H1 (cell line): ENCODE data around the gene SLC22A23. TPM values are rescaled to one million over a fixed set of nuclear protein-coding genes. Genes with fewer than 3 reads are reported as not detected.

Experiments
- CTCF ChIA-PET: fragments of 300-600 bp; sonication (Branson Sonifier 250); formaldehyde crosslinking; loops from one replicate; lab custom pipeline; 2021; ENCODE audit not compliant: partially characterized antibody; lab: Charles Lee
- POLR2A ChIA-PET: fragments of 300-600 bp; sonication (Branson Sonifier 250); formaldehyde crosslinking; loops from one replicate; lab custom pipeline; 2021; ENCODE audit warnings: inconsistent platforms; ENCODE audit not compliant: partially characterized antibody; lab: Charles Lee
- DNase-seq, 2 experiments: peaks; one replicate each; pipeline versions ENCODE4 v3.0.0 to v3.0.0-alpha.2; 2010 to 2022; ENCODE audit warnings: low spot score in 2 of 2, low read depth in 1 of 2, mixed read lengths in 1 of 2
- FAIRE-seq: peaks from 2 replicates; lab custom pipeline; 2011; peaks lifted over from hg19 to GRCh38; lab: Jason Lieb, UNC
- H2AFZ ChIP-seq: 2 replicates; pipeline ENCODE4 v1.8.1; 2012; ENCODE audit warnings: low read length, inconsistent platforms
- H2AK5ac ChIP-seq: 2 replicates; pipeline ENCODE4 v1.6.1; 2013; ENCODE audit warnings: low read depth, low read length
- H2BK120ac ChIP-seq: replicated peaks from 2 replicates; pipeline ENCODE3; 2013; ENCODE audit warnings: low read depth, low read length, inconsistent platforms
- H2BK12ac ChIP-seq: 2 replicates; pipeline ENCODE4 v1.6.1; 2013; ENCODE audit warnings: low read depth, low read length
- H2BK15ac ChIP-seq: 2 replicates; pipeline ENCODE4 v1.6.1; 2013; ENCODE audit warnings: low read length
- H2BK20ac ChIP-seq: 2 replicates; pipeline ENCODE4 v1.6.1; 2013; ENCODE audit warnings: low read length
- H2BK5ac ChIP-seq: 2 replicates; pipeline ENCODE4 v1.6.1; 2013; ENCODE audit warnings: low read depth, low read length
- H3K14ac ChIP-seq: 2 replicates; pipeline ENCODE4 v1.6.1; 2013; ENCODE audit warnings: inconsistent platforms; ENCODE audit not compliant: insufficient read length
- H3K18ac ChIP-seq: 2 replicates; pipeline ENCODE4 v1.6.1; 2013; ENCODE audit warnings: low read length; ENCODE audit errors: extremely low read depth
- H3K23ac ChIP-seq: 2 replicates; pipeline ENCODE4 v1.6.1; 2013; ENCODE audit warnings: inconsistent platforms; ENCODE audit not compliant: insufficient read length
- H3K23me2 ChIP-seq: 2 replicates; pipeline ENCODE4 v1.6.1; 2013; ENCODE audit warnings: low read depth, low read length
- H3K27ac ChIP-seq: 2 replicates; pipeline ENCODE4 v1.6.1; 2011; ENCODE audit warnings: low read depth, low read length, inconsistent platforms
- H3K27me3 ChIP-seq, 4 experiments: replicated peaks in 1 of 4; 1 replicate in 1 of 4; 2 replicates in 3 of 4; pipeline versions ENCODE4 v1.6.1 to v1.8.1; 2011 to 2013; ENCODE audit warnings: low read length in 3 of 4, mild to moderate bottlenecking in 3 of 4, inconsistent platforms in 2 of 4, mixed read lengths in 2 of 4, moderate library complexity in 1 of 4; ENCODE audit not compliant: control insufficient read depth in 3 of 4, insufficient read depth in 3 of 4; ENCODE audit errors: extremely low read depth in 1 of 4
- H3K36me3 ChIP-seq, 4 experiments: 2 replicates each; pipeline versions ENCODE4 v1.6.1 to v1.8.1; 2011 to 2013; ENCODE audit warnings: mild to moderate bottlenecking in 4 of 4, low read length in 3 of 4, moderate library complexity in 2 of 4, control low read depth in 1 of 4, inconsistent platforms in 1 of 4; ENCODE audit not compliant: insufficient read depth in 4 of 4, control insufficient read depth in 2 of 4
- H3K4ac ChIP-seq: replicated peaks from 2 replicates; pipeline ENCODE3; 2013; ENCODE audit warnings: low read length, low read depth, mixed read lengths, inconsistent platforms; ENCODE audit not compliant: insufficient read length
- H3K4me1 ChIP-seq, 4 experiments: replicated peaks in 1 of 4; 1 replicate in 1 of 4; 2 replicates in 3 of 4; pipeline versions ENCODE4 v1.6.1 to v1.8.1; 2011 to 2013; ENCODE audit warnings: low read length in 3 of 4, inconsistent platforms in 2 of 4, mixed read lengths in 1 of 4; ENCODE audit not compliant: insufficient read depth in 4 of 4, control insufficient read depth in 3 of 4
- H3K4me2 ChIP-seq, 2 experiments: 2 replicates each; pipeline versions ENCODE4 v1.6.1 to v1.8.1; 2011 to 2013; ENCODE audit warnings: low read depth in 2 of 2, low read length in 2 of 2, control low read depth in 1 of 2, inconsistent platforms in 1 of 2, mild to moderate bottlenecking in 1 of 2; ENCODE audit not compliant: insufficient read depth in 1 of 2
- H3K4me3 ChIP-seq, 4 experiments: fragments of 200-600, 300-600 bp in 1 of 4; sonication (generic), shearing (Covaris generic), sonication (Bioruptor Twin) in 1 of 4; 2 replicates each; pipeline versions ENCODE4 v1.5.1 to v1.8.1; 2011 to 2016; ENCODE audit warnings: low read length in 4 of 4, low read depth in 3 of 4, control low read depth in 2 of 4, inconsistent platforms in 2 of 4, mild to moderate bottlenecking in 2 of 4, mixed read lengths in 1 of 4, moderate library complexity in 1 of 4; ENCODE audit not compliant: insufficient read depth in 2 of 4; ENCODE audit errors: extremely low read depth in 1 of 4
- H3K56ac ChIP-seq: replicated peaks from 2 replicates; pipeline ENCODE3; 2013; ENCODE audit warnings: low read depth, mild to moderate bottlenecking, mixed read lengths, low read length, inconsistent platforms; ENCODE audit not compliant: insufficient read length
- H3K79me1 ChIP-seq: 2 replicates; pipeline ENCODE4 v1.6.1; 2013; ENCODE audit warnings: low read depth, low read length, control low read depth
- H3K79me2 ChIP-seq, 2 experiments: 2 replicates each; pipeline versions ENCODE4 v1.6.1 to v1.8.1; 2012 to 2013; ENCODE audit warnings: low read length in 2 of 2, mild to moderate bottlenecking in 2 of 2, inconsistent platforms in 1 of 2; ENCODE audit not compliant: insufficient read depth in 2 of 2, control insufficient read depth in 1 of 2
- H3K9ac ChIP-seq, 4 experiments: replicated peaks in 1 of 4; 1 replicate in 1 of 4; 2 replicates in 3 of 4; pipeline versions ENCODE4 v1.6.1 to v1.8.1; 2011 to 2013; ENCODE audit warnings: low read depth in 3 of 4, low read length in 3 of 4, control low read depth in 2 of 4, mild to moderate bottlenecking in 2 of 4, moderate library complexity in 2 of 4, inconsistent platforms in 1 of 4; ENCODE audit errors: extremely low read depth in 1 of 4
- H3K9me3 ChIP-seq, 2 experiments: 2 replicates each; pipeline versions ENCODE4 v1.6.1 to v1.8.1; 2012 to 2013; ENCODE audit warnings: mild to moderate bottlenecking in 2 of 2, moderate library complexity in 2 of 2, control low read depth in 1 of 2, inconsistent platforms in 1 of 2, low read depth in 1 of 2, low read length in 1 of 2, mixed read lengths in 1 of 2; ENCODE audit not compliant: insufficient read depth in 2 of 2
- H4K20me1 ChIP-seq, 2 experiments: replicated peaks in 1 of 2; 2 replicates each; pipeline versions ENCODE3 to v1.8.1; 2011 to 2013; ENCODE audit warnings: inconsistent platforms in 2 of 2, low read length in 2 of 2, mild to moderate bottlenecking in 1 of 2; ENCODE audit not compliant: insufficient read depth in 2 of 2, control insufficient read depth in 1 of 2
- H4K5ac ChIP-seq: 2 replicates; pipeline ENCODE4 v1.6.1; 2013; ENCODE audit warnings: low read length, low read depth, mixed read lengths, inconsistent platforms; ENCODE audit not compliant: insufficient read length
- H4K8ac ChIP-seq: 2 replicates; pipeline ENCODE4 v1.8.0; 2013; ENCODE audit warnings: mild to moderate bottlenecking, moderate library complexity, low read length, inconsistent platforms; ENCODE audit not compliant: insufficient read depth; ENCODE audit errors: extremely low read depth
- H4K91ac ChIP-seq: replicated peaks from 2 replicates; pipeline ENCODE3; 2013; ENCODE audit warnings: low read length, mixed read lengths, inconsistent platforms; ENCODE audit not compliant: insufficient read length
- EZH2 ChIP-seq: fragments of 200-600 bp; sonication (generic); IDR thresholded peaks from 2 replicates; pipeline ENCODE4 v1.7.1; 2012; ENCODE audit warnings: low read depth, mild to moderate bottlenecking, moderate library complexity, low read length, inconsistent platforms; ENCODE audit not compliant: severe bottlenecking
- HDAC6 ChIP-seq: IDR thresholded peaks from one replicate; pipeline ENCODE4 v1.7.1; 2012; ENCODE audit warnings: low read depth, mild to moderate bottlenecking, inconsistent platforms, low read length, moderate library complexity
- MAFK ChIP-seq: IDR thresholded peaks from 2 replicates; pipeline ENCODE4 v1.6.1; 2012; ENCODE audit warnings: low read depth, mild to moderate bottlenecking, improper control_type of control experiment, low read length
- NRF1 ChIP-seq: IDR thresholded peaks from 2 replicates; pipeline ENCODE4 v1.6.1; 2011; ENCODE audit warnings: mild to moderate bottlenecking, low read depth, low read length, improper control_type of control experiment
- POLR2A ChIP-seq, 2 experiments: IDR thresholded peaks; 1 replicate in 1 of 2; 2 replicates in 1 of 2; pipeline ENCODE4 v1.6.1; 2011; ENCODE audit warnings: low read depth in 2 of 2, low read length in 2 of 2, mild to moderate bottlenecking in 2 of 2; ENCODE audit errors: control extremely low read depth in 1 of 2
- POLR2AphosphoS5 ChIP-seq: IDR thresholded peaks from 2 replicates; pipeline ENCODE4 v1.6.1; 2011; ENCODE audit warnings: low read depth, low read length
- RAD21 ChIP-seq, 2 experiments: IDR thresholded peaks in 1 of 2; conservative IDR thresholded peaks in 1 of 2; 2 replicates each; pipeline ENCODE4 v1.6.1; 2011; ENCODE audit warnings: low read depth in 2 of 2, low read length in 2 of 2, improper control_type of control experiment in 1 of 2, inconsistent platforms in 1 of 2, mild to moderate bottlenecking in 1 of 2, moderate library complexity in 1 of 2
- WGBS, 2 experiments: shearing (Covaris generic) in 1 of 2; methylation state at CpG; one replicate each; pipeline versions ENCODE4 v1.1.6 to v1.1.7; 2013 to 2015; ENCODE audit warnings: low lambda C conversion rate in 2 of 2, mixed read lengths in 2 of 2, inconsistent platforms in 1 of 2, low coverage in 1 of 2, missing lambda C conversion rate in 1 of 2; ENCODE audit not compliant: insufficient replicate concordance in 2 of 2, insufficient coverage in 1 of 2, insufficient read length in 1 of 2; ENCODE audit errors: extremely low coverage in 1 of 2, missing lambda C conversion rate in 1 of 2; 5-methylcytosine and 5-hydroxymethylcytosine counted together
- polyA plus RNA-seq, 7 experiments: library from polyadenylated mRNA; depleted of rRNA in 3 of 7; stranded (reverse) in 5 of 7; unstranded in 2 of 7; fragments of >200 nt in 5 of 7; fragments of 200-250 nt in 2 of 7; gene quantifications; 1 replicate in 5 of 7; 2 replicates in 1 of 7; 4 replicates in 1 of 7; pipeline versions ENCODE4 v1.2.1 to v1.2.3, GENCODE V29; 2011 to 2013; ENCODE audit warnings: missing spikeins in 2 of 7, mixed read lengths in 2 of 7
- total RNA-seq: library from RNA; stranded (reverse); fragmentation: NEBNext Ultra II Directional; extraction: Animal tissue kit (Norgen Biotek cat#: 25700); gene quantifications from 2 replicates; pipeline ENCODE4 v1.2.1, GENCODE V29; 2021

SLC22A23 gene
- total and polyA plus RNA-seq, 2 of the 8 experiments (the other 6 are each of a cell fraction or from before 2014, with no cell fraction given) = 9.9 to 38.4 TPM

DNA sequence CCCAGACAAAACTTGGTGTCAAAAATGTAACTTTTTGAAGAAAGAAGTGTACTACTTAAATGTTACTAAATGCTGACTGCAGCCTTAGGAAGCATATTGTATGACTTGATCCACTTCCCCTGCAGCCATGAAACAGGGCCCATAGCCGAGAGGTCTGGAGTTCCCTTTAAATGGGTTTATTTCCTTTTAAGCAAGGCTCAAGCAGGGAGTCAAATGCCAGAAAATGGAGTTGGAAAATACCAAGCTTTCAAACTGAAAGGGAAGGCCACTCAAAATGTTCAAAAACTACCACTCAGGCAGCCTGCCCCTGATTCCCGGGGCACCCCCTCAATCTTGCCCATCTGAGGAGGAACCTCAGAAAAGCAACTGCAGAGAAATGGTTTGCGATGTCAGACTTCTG lies 43.3 kb downstream of the SLC22A23 start:
- Histone ChIP-seq H3K79me1 (no peaks in the 10 kb centered on the region; the same call in 1 of the 2 replicates), H3K56ac (no peak overlapping the region), H3K9me3 (peaks cover 0 to 6% of the 10 kb centered on the region in 2 experiments; a peak in 3 of 4 replicates), H2AFZ (no peak overlapping the region), H3K79me2 (peaks cover 0 to 21% of the 10 kb centered on the region in 2 experiments; a peak in 1 of 4 replicates), H3K4me3 (no peak overlapping the region), H2BK20ac (no peak overlapping the region), H4K8ac (no peak overlapping the region), H4K5ac (no peak overlapping the region), H3K9ac (no peak overlapping the region), H4K91ac (no peak overlapping the region), H4K20me1 (no peaks in the 10 kb centered on the region), H2BK15ac (no peak overlapping the region), H2BK5ac (no peak overlapping the region), H2AK5ac (no peak overlapping the region), H3K23me2 (no peaks in the 10 kb centered on the region), H3K18ac (no peak overlapping the region), H2BK120ac (no peak overlapping the region), H3K27ac (no peak overlapping the region), H3K23ac (no peak overlapping the region), H3K36me3 (peaks cover 0 to 7% (median 0%) of the 10 kb centered on the region in 4 experiments; a peak in 2 of 8 replicates), H3K14ac (no peak overlapping the region), H2BK12ac (no peak overlapping the region), H3K4me1 (peaks cover 6 to 35% (median 28%) of the 10 kb centered on the region in 4 experiments), H3K4ac (peak overlapping the region; percentile 22), H3K27me3 (no peaks in the 10 kb centered on the region), H3K4me2 (no peak overlapping the region)
- ChIA-PET CTCF (interaction anchor here (1.1 to 8.1 kb wide), 6 partner anchors 10 to 318 kb away, joined by 3 to 64 read pairs (median 11); partner anchors contain the start of gene SLC22A23), POLR2A (no interaction called here)
- no peak for FAIRE-seq
- no peak for DNase-seq
- TF ChIP-seq RAD21 (IDR thresholded peaks at IDR 0.05 in 1 of 2, conservative IDR thresholded peaks at IDR 0.05 in 1 of 2; ENCODE audit: low read depth in 2 of 2, low read length in 2 of 2) (no peak), MAFK (no peak), EZH2 (no peak), HDAC6 (no peak), POLR2A (IDR thresholded peaks at IDR 0.05; ENCODE audit: control extremely low read depth in 1 of 2, low read depth in 2 of 2, low read length in 2 of 2) (no peak), NRF1 (no peak), POLR2AphosphoS5 (no peak)
- WGBS, 2 experiments = 88% methylated on average over 3 of the region's 3 CpGs; no CpG with 5 or more reads in 1 of the 2 experiments
